ENCODE measurements around the gene TBL1X. TPM values are rescaled to one million over a fixed set of nuclear protein-coding genes. Genes with fewer than 3 reads are reported as not detected.

The TBL1X gene
- total RNA-seq, 4 donors from 2014 or later = 27.7 to 49.1 (median 39.6) TPM

GRCh38 chrX:9558615-9559014 lies 93.8 kb downstream of the TBL1X start:
- Histone ChIP-seq H3K4me1 (peaks cover 0 to 5% (median 0%) of the 10 kb centered on the region in 3 donors), H3K27ac (no peak overlapping the region), H3K4me3 (no peak overlapping the region), H3K36me3 (no peaks in the 10 kb centered on the region), H3K9me3 (no peaks in the 10 kb centered on the region), H3K27me3 (no peaks in the 10 kb centered on the region)
- 29 to 37% methylated on average over 3 of the region's 4 CpGs for WGBS, 2 donors (ENCODE audit: low coverage in 1 of 2)
- TF ChIP-seq CTCF (IDR thresholded peaks at IDR 0.05) = no peak
- no peak for TF ChIP-seq POLR2AphosphoS5 (IDR thresholded peaks at IDR 0.05)
- no peak for TF ChIP-seq EP300 (IDR thresholded peaks at IDR 0.05)
- no peak for TF ChIP-seq POLR2A (IDR thresholded peaks at IDR 0.05)
- no peak for ATAC-seq

GRCh38 chrX:9560219-9560618 lies 95.4 kb downstream of the TBL1X start:
- H3K4me3 ChIP-seq = no peak overlapping the region
- no peaks in the 10 kb centered on the region for H3K36me3 ChIP-seq
- H3K27me3 ChIP-seq = no peaks in the 10 kb centered on the region
- TF ChIP-seq EP300 (IDR thresholded peaks at IDR 0.05) (no peak), POLR2A (IDR thresholded peaks at IDR 0.05) (no peak), CTCF (IDR thresholded peaks at IDR 0.05) (no peak), POLR2AphosphoS5 (IDR thresholded peaks at IDR 0.05) (no peak)
- H3K9me3 ChIP-seq = no peaks in the 10 kb centered on the region
- H3K27ac ChIP-seq = no peak overlapping the region
- 67% methylated on average over 2 of the region's 9 CpGs; no CpG with 5 or more reads in 1 of the 2 donors for WGBS, 2 donors (ENCODE audit: low coverage in 1 of 2)
- H3K4me1 ChIP-seq = peaks cover 0 to 5% (median 0%) of the 10 kb centered on the region in 3 donors
- no peak for ATAC-seq

GRCh38 chrX:9561199-9561598 lies 96.3 kb downstream of the TBL1X start:
- TF ChIP-seq POLR2AphosphoS5 (IDR thresholded peaks at IDR 0.05) = no peak
- no peak for TF ChIP-seq CTCF (IDR thresholded peaks at IDR 0.05)
- TF ChIP-seq EP300 (IDR thresholded peaks at IDR 0.05) = no peak
- TF ChIP-seq POLR2A (IDR thresholded peaks at IDR 0.05) = no peak
- Histone ChIP-seq H3K4me3 (no peak overlapping the region), H3K36me3 (no peaks in the 10 kb centered on the region), H3K27me3 (no peaks in the 10 kb centered on the region), H3K9me3 (no peaks in the 10 kb centered on the region), H3K27ac (no peak overlapping the region), H3K4me1 (peaks cover 0 to 12% (median 0%) of the 10 kb centered on the region in 3 donors)
- ATAC-seq = no peak
- 100% methylated on average over 5 of the region's 5 CpGs; no CpG with 5 or more reads in 1 of the 2 donors for WGBS, 2 donors (ENCODE audit: low coverage in 1 of 2)

GRCh38 chrX:9562851-9563250 lies 98.0 kb downstream of the TBL1X start:
- no peak for TF ChIP-seq EP300 (IDR thresholded peaks at IDR 0.05)
- TF ChIP-seq CTCF (IDR thresholded peaks at IDR 0.05) = peak in 1 of 4 experiments; percentile 12
- peak; percentile 69 for TF ChIP-seq POLR2AphosphoS5 (IDR thresholded peaks at IDR 0.05)
- Histone ChIP-seq H3K36me3 (no peaks in the 10 kb centered on the region), H3K4me3 (no peak overlapping the region), H3K9me3 (no peaks in the 10 kb centered on the region), H3K4me1 (peaks cover 0 to 23% (median 6%) of the 10 kb centered on the region in 3 donors), H3K27ac (peak overlapping the region in 3 of 4 donors; percentile 41 to 66 (median 62)), H3K27me3 (no peaks in the 10 kb centered on the region)
- 22 to 37% methylated on average over 2 to 8 of the region's 8 CpGs for WGBS, 2 donors (ENCODE audit: low coverage in 1 of 2)
- ATAC-seq = peak; percentile 73

GRCh38 chrX:9566150-9566621 lies 101.3 kb downstream of the TBL1X start:
- ATAC-seq = peak; percentile 57
- TF ChIP-seq EP300 (IDR thresholded peaks at IDR 0.05) (no peak), POLR2A (IDR thresholded peaks at IDR 0.05) (no peak), CTCF (IDR thresholded peaks at IDR 0.05) (no peak), POLR2AphosphoS5 (IDR thresholded peaks at IDR 0.05) (no peak)
- 7 to 38% methylated on average over 5 to 6 of the region's 6 CpGs for WGBS, 2 donors (ENCODE audit: low coverage in 1 of 2)
- no peaks in the 10 kb centered on the region for H3K9me3 ChIP-seq
- H3K27me3 ChIP-seq = no peaks in the 10 kb centered on the region
- peak overlapping the region in 3 of 4 donors; percentile 3 to 69 (median 35) for H3K27ac ChIP-seq
- no peaks in the 10 kb centered on the region for H3K36me3 ChIP-seq
- no peak overlapping the region for H3K4me3 ChIP-seq
- H3K4me1 ChIP-seq = peaks cover 0 to 23% (median 6%) of the 10 kb centered on the region in 3 donors
